ENCODE data around the gene F2. TPM values are rescaled to one million over a fixed set of nuclear protein-coding genes. Genes with fewer than 3 reads are reported as not detected.

F2 gene
- total RNA-seq, 2 donors from 2014 or later = 0.89 to 1.5 TPM

GRCh38 chr11:46700241-46701077, 18.6 kb upstream of the F2 start, which contains the start of the genes ARHGAP1 and ZNF408:
ARHGAP1 (minus strand) TSS chr11:46700619; CDS start chr11:46696107, 4,512 bp downstream.
ZNF408 (plus strand) TSS chr11:46701031; CDS start chr11:46701048, 17 bp downstream.
- H3K4me1 ChIP-seq (ENCODE audit: control insufficient read depth, insufficient read depth, low read length) = peaks cover 5% of the 10 kb centered on the region
- H3K36me3 ChIP-seq (ENCODE audit: control insufficient read depth, insufficient read depth, low read length) = peaks cover 36% of the 10 kb centered on the region
- H3K27me3 ChIP-seq (ENCODE audit: control insufficient read depth, insufficient read depth, low read length, poor library complexity, severe bottlenecking) = no peaks in the 10 kb centered on the region
- peaks cover 6% of the 10 kb centered on the region for H3K4me1 Mint-ChIP-seq
- H3K9ac ChIP-seq (ENCODE audit: extremely low read depth, low read length, poor library complexity, severe bottlenecking) = peak within 1 kb of the TSS; percentile 90
- H3K27ac Mint-ChIP-seq = peak within 1 kb of the TSS; percentile 100
- H3K27ac ChIP-seq (ENCODE audit: low read depth, low read length) = peak within 1 kb of the TSS; percentile 80
- DNase-seq = peak; percentile 99
- no peaks in the 10 kb centered on the region for H3K9me3 ChIP-seq (ENCODE audit: control insufficient read depth, low read length)
- H3K9me3 Mint-ChIP-seq = no peaks in the 10 kb centered on the region
- peak within 1 kb of the TSS; percentile 98 for H3K4me3 Mint-ChIP-seq
- 0% methylated on average over 12 to 44 of the region's 44 CpGs for WGBS, 2 experiments (ENCODE audit: insufficient coverage in 1 of 2, insufficient read length in 1 of 2)
- peak within 1 kb of the TSS; percentile 94 for H3K4me3 ChIP-seq (ENCODE audit: low read length)
- no peaks in the 10 kb centered on the region for H3K27me3 Mint-ChIP-seq (ENCODE audit: insufficient read depth)
- TF ChIP-seq, protein P1, sequence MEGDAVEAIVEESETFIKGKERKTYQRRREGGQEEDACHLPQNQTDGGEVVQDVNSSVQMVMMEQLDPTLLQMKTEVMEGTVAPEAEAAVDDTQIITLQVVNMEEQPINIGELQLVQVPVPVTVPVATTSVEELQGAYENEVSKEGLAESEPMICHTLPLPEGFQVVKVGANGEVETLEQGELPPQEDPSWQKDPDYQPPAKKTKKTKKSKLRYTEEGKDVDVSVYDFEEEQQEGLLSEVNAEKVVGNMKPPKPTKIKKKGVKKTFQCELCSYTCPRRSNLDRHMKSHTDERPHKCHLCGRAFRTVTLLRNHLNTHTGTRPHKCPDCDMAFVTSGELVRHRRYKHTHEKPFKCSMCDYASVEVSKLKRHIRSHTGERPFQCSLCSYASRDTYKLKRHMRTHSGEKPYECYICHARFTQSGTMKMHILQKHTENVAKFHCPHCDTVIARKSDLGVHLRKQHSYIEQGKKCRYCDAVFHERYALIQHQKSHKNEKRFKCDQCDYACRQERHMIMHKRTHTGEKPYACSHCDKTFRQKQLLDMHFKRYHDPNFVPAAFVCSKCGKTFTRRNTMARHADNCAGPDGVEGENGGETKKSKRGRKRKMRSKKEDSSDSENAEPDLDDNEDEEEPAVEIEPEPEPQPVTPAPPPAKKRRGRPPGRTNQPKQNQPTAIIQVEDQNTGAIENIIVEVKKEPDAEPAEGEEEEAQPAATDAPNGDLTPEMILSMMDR (conservative IDR thresholded peaks at IDR 0.05) = no peak
- H3K36me3 Mint-ChIP-seq (ENCODE audit: low read depth) = peaks cover 35% of the 10 kb centered on the region

GRCh38 chr11:46701078-46701654, 17.8 kb upstream of the F2 start:
- DNase-seq = no peak
- Histone ChIP-seq H3K27me3 (ENCODE audit: control insufficient read depth, insufficient read depth, low read length, poor library complexity, severe bottlenecking) (no peaks in the 10 kb centered on the region), H3K9me3 (ENCODE audit: control insufficient read depth, low read length) (no peaks in the 10 kb centered on the region), H3K4me3 (ENCODE audit: low read length) (peak overlapping the region; percentile 94), H3K4me1 (ENCODE audit: control insufficient read depth, insufficient read depth, low read length) (peaks cover 5% of the 10 kb centered on the region), H3K27ac (ENCODE audit: low read depth, low read length) (peak overlapping the region; percentile 80), H3K36me3 (ENCODE audit: control insufficient read depth, insufficient read depth, low read length) (peaks cover 35% of the 10 kb centered on the region), H3K9ac (ENCODE audit: extremely low read depth, low read length, poor library complexity, severe bottlenecking) (peak overlapping the region; percentile 90)
- Mint-ChIP-seq H3K9me3 (no peaks in the 10 kb centered on the region), H3K4me1 (peaks cover 6% of the 10 kb centered on the region), H3K27ac (peak overlapping the region; percentile 100), H3K4me3 (peak overlapping the region; percentile 98), H3K27me3 (ENCODE audit: insufficient read depth) (no peaks in the 10 kb centered on the region), H3K36me3 (ENCODE audit: low read depth) (peaks cover 35% of the 10 kb centered on the region)
- 1 to 2% methylated on average over 18 to 29 of the region's 29 CpGs for WGBS, 2 experiments (ENCODE audit: insufficient coverage in 1 of 2, insufficient read length in 1 of 2)
- TF ChIP-seq, protein P1 (conservative IDR thresholded peaks at IDR 0.05) = no peak

GRCh38 chr11:46705070-46705688, 13.8 kb upstream of the F2 start:
- peaks cover 49% of the 10 kb centered on the region for H3K36me3 ChIP-seq (ENCODE audit: control insufficient read depth, insufficient read depth, low read length)
- H3K9ac ChIP-seq (ENCODE audit: extremely low read depth, low read length, poor library complexity, severe bottlenecking) = no peak overlapping the region
- H3K27me3 ChIP-seq (ENCODE audit: control insufficient read depth, insufficient read depth, low read length, poor library complexity, severe bottlenecking) = no peaks in the 10 kb centered on the region
- H3K27ac ChIP-seq (ENCODE audit: low read depth, low read length) = no peak overlapping the region
- Mint-ChIP-seq H3K27ac (no peak overlapping the region), H3K27me3 (ENCODE audit: insufficient read depth) (no peaks in the 10 kb centered on the region), H3K4me3 (no peak overlapping the region), H3K4me1 (peaks cover 6% of the 10 kb centered on the region), H3K36me3 (ENCODE audit: low read depth) (peaks cover 49% of the 10 kb centered on the region), H3K9me3 (no peaks in the 10 kb centered on the region)
- no peaks in the 10 kb centered on the region for H3K4me1 ChIP-seq (ENCODE audit: control insufficient read depth, insufficient read depth, low read length)
- TF ChIP-seq, protein P1 (conservative IDR thresholded peaks at IDR 0.05) = no peak
- 92 to 97% methylated on average over 28 to 31 of the region's 31 CpGs for WGBS, 2 experiments (ENCODE audit: insufficient coverage in 1 of 2, insufficient read length in 1 of 2)
- no peaks in the 10 kb centered on the region for H3K9me3 ChIP-seq (ENCODE audit: control insufficient read depth, low read length)
- DNase-seq = no peak
- no peak overlapping the region for H3K4me3 ChIP-seq (ENCODE audit: low read length)
